ENCODE measurements around the gene MYBPC2.

GRCh38 chr19:50409347-50409746, 23.3 kb upstream of the MYBPC2 start:
- TF ChIP-seq CTCF (IDR thresholded peaks at IDR 0.05) (no peak), EZH2 (IDR thresholded peaks at IDR 0.05) (no peak)

All from neural progenitor cell (in vitro differentiated cells).